Stimulated activated memory B cell treated with anti-CD40 and anti-IgM and Interleukin-4, amounts not matched to agents 10 μg/mL and 1 μg/mL and 100 μg/mL, for 72 hours (primary cell): ENCODE results near the gene SP7.
"Not testable (repeated sequence)": the region's sequence is repeated elsewhere in the genome, so short reads cannot be mapped to it uniquely, and the experiment has no call there.

Source experiments
- ATAC-seq: fragments of 150-1000 bp; cut with Tn5 transposase; 2 replicates; pipeline ENCODE4 v1.10.0; 2021
- H3K27ac Mint-ChIP-seq: one replicate; pipeline ENCODE4 v1.8.0; 2022; ENCODE audit warnings: mild to moderate bottlenecking, mixed read lengths
- H3K27me3 Mint-ChIP-seq: one replicate; pipeline ENCODE4 v1.8.0; 2022; ENCODE audit warnings: mixed read lengths
- H3K36me3 Mint-ChIP-seq: one replicate; pipeline ENCODE4 v1.8.0; 2022; ENCODE audit warnings: mixed read lengths
- H3K4me1 Mint-ChIP-seq: one replicate; pipeline ENCODE4 v1.8.0; 2022; ENCODE audit warnings: mixed read lengths
- H3K4me3 Mint-ChIP-seq: one replicate; pipeline ENCODE4 v1.8.0; 2022; ENCODE audit warnings: mild to moderate bottlenecking, moderate library complexity, mixed read lengths
- H3K9me3 Mint-ChIP-seq: one replicate; pipeline ENCODE4 v1.8.0; 2022; ENCODE audit warnings: mixed read lengths

Gene SP7

GRCh38 chr12:53306826-53307225 lies 29.3 kb downstream of the SP7 start:
- H3K27me3 Mint-ChIP-seq: no peaks in the 10 kb centered on the region
- H3K9me3 Mint-ChIP-seq: no peaks in the 10 kb centered on the region
- peaks cover 19% of the 10 kb centered on the region for H3K4me1 Mint-ChIP-seq
- H3K27ac Mint-ChIP-seq: peak overlapping the region; percentile 46
- peaks cover 62% of the 10 kb centered on the region for H3K36me3 Mint-ChIP-seq
- ATAC-seq: no peak
- no peak overlapping the region for H3K4me3 Mint-ChIP-seq

GRCh38 chr12:53302903-53303302 lies 33.3 kb downstream of the SP7 start:
- H3K9me3 Mint-ChIP-seq: no peaks in the 10 kb centered on the region
- peak overlapping the region; percentile 89 for H3K27ac Mint-ChIP-seq
- ATAC-seq: no peak
- no peaks in the 10 kb centered on the region for H3K27me3 Mint-ChIP-seq
- peaks cover 73% of the 10 kb centered on the region for H3K36me3 Mint-ChIP-seq
- H3K4me3 Mint-ChIP-seq: peak overlapping the region; percentile 24
- H3K4me1 Mint-ChIP-seq: peaks cover 56% of the 10 kb centered on the region

GRCh38 chr12:53300187-53300586 lies 36.0 kb downstream of the SP7 start:
- Mint-ChIP-seq H3K4me3 (peak overlapping the region; percentile 88), H3K27ac (peak overlapping the region; percentile 89), H3K9me3 (no peaks in the 10 kb centered on the region), H3K27me3 (no peaks in the 10 kb centered on the region), H3K4me1 (peaks cover 74% of the 10 kb centered on the region), H3K36me3 (peaks cover 53% of the 10 kb centered on the region)
- no peak for ATAC-seq

GRCh38 chr12:53299454-53300180 lies 36.5 kb downstream of the SP7 start, which contains the start of gene MYG1:
MYG1 (plus strand) TSS chr12:53299695; CDS start chr12:53299738, 43 bp downstream.
- Mint-ChIP-seq H3K27ac (peak within 1 kb of the TSS; percentile 89), H3K4me1 (peaks cover 80% of the 10 kb centered on the region), H3K36me3 (peaks cover 53% of the 10 kb centered on the region), H3K9me3 (no peaks in the 10 kb centered on the region), H3K27me3 (no peaks in the 10 kb centered on the region), H3K4me3 (peak within 1 kb of the TSS; percentile 88)
- peak; percentile 87 for ATAC-seq

GRCh38 chr12:53299101-53299453 lies 37.1 kb downstream of the SP7 start:
- peak overlapping the region; percentile 89 for H3K27ac Mint-ChIP-seq
- no peaks in the 10 kb centered on the region for H3K27me3 Mint-ChIP-seq
- no peaks in the 10 kb centered on the region for H3K9me3 Mint-ChIP-seq
- H3K4me3 Mint-ChIP-seq: peak overlapping the region; percentile 88
- peaks cover 80% of the 10 kb centered on the region for H3K4me1 Mint-ChIP-seq
- peak; percentile 69 for ATAC-seq
- peaks cover 53% of the 10 kb centered on the region for H3K36me3 Mint-ChIP-seq

- no peak overlapping the region for H3K4me3 Mint-ChIP-seq
- H3K27me3 Mint-ChIP-seq: no peaks in the 10 kb centered on the region
- H3K27ac Mint-ChIP-seq: peak overlapping the region; percentile 89
- no peak for ATAC-seq
- peaks cover 60% of the 10 kb centered on the region for H3K36me3 Mint-ChIP-seq
- H3K9me3 Mint-ChIP-seq: no peaks in the 10 kb centered on the region
- H3K4me1 Mint-ChIP-seq: peaks cover 78% of the 10 kb centered on the region
These were observed 38.0 kb downstream of the SP7 start for GRCh38 chr12:53298164-53298563.

GRCh38 chr12:53297106-53297505 lies 39.0 kb downstream of the SP7 start:
- H3K27me3 Mint-ChIP-seq, ATAC-seq, H3K9me3 Mint-ChIP-seq: not testable (repeated sequence)
- H3K4me3 Mint-ChIP-seq: peak overlapping the region; percentile 97
- peaks cover 55% of the 10 kb centered on the region for H3K36me3 Mint-ChIP-seq
- H3K27ac Mint-ChIP-seq: peak overlapping the region; percentile 89
- peaks cover 68% of the 10 kb centered on the region for H3K4me1 Mint-ChIP-seq

- Mint-ChIP-seq H3K27me3 (no peaks in the 10 kb centered on the region), H3K36me3 (peaks cover 51% of the 10 kb centered on the region)
These were observed 40.3 kb downstream of the SP7 start for GRCh38 chr12:53295891-53296219.

GRCh38 chr12:53295070-53295890 lies 40.9 kb downstream of the SP7 start, which contains the start of gene PFDN5:
PFDN5 (plus strand) TSS chr12:53295542; CDS start chr12:53295568, 26 bp downstream.
- Mint-ChIP-seq H3K4me3 (peak within 1 kb of the TSS; percentile 97), H3K27me3 (no peaks in the 10 kb centered on the region), H3K9me3 (no peaks in the 10 kb centered on the region), H3K4me1 (peaks cover 50% of the 10 kb centered on the region), H3K36me3 (peaks cover 46% of the 10 kb centered on the region), H3K27ac (peak within 1 kb of the TSS; percentile 89)
- ATAC-seq: peak; percentile 94

More at GRCh38 chr12:53295891-53296219, 40.3 kb downstream of the SP7 start:
- no peak for ATAC-seq
- Mint-ChIP-seq H3K4me3 (peak overlapping the region; percentile 97), H3K9me3 (no peaks in the 10 kb centered on the region), H3K4me1 (peaks cover 56% of the 10 kb centered on the region), H3K27ac (peak overlapping the region; percentile 89)

GRCh38 chr12:53292426-53292825 lies 43.7 kb downstream of the SP7 start:
- no peak overlapping the region for H3K4me3 Mint-ChIP-seq
- H3K27ac Mint-ChIP-seq: no peak overlapping the region
- no peaks in the 10 kb centered on the region for H3K9me3 Mint-ChIP-seq
- peaks cover 31% of the 10 kb centered on the region for H3K4me1 Mint-ChIP-seq
- no peaks in the 10 kb centered on the region for H3K27me3 Mint-ChIP-seq
- no peak for ATAC-seq
- peaks cover 44% of the 10 kb centered on the region for H3K36me3 Mint-ChIP-seq

- no peaks in the 10 kb centered on the region for H3K27me3 Mint-ChIP-seq
- no peak for ATAC-seq
- peaks cover 42% of the 10 kb centered on the region for H3K36me3 Mint-ChIP-seq
- H3K4me3 Mint-ChIP-seq: no peak overlapping the region
- H3K27ac Mint-ChIP-seq: no peak overlapping the region
- no peaks in the 10 kb centered on the region for H3K9me3 Mint-ChIP-seq
- H3K4me1 Mint-ChIP-seq: peaks cover 21% of the 10 kb centered on the region
These were observed 45.5 kb downstream of the SP7 start for GRCh38 chr12:53290661-53291060.

- Mint-ChIP-seq H3K4me3 (no peak overlapping the region), H3K36me3 (peaks cover 42% of the 10 kb centered on the region), H3K27ac (no peak overlapping the region), H3K4me1 (peaks cover 18% of the 10 kb centered on the region), H3K9me3 (no peaks in the 10 kb centered on the region), H3K27me3 (no peaks in the 10 kb centered on the region)
- ATAC-seq: no peak
These were observed 46.3 kb downstream of the SP7 start for GRCh38 chr12:53289891-53290290.

- Mint-ChIP-seq H3K27me3 (no peaks in the 10 kb centered on the region), H3K4me1 (peaks cover 15% of the 10 kb centered on the region), H3K9me3 (no peaks in the 10 kb centered on the region), H3K36me3 (peaks cover 42% of the 10 kb centered on the region), H3K4me3 (no peak overlapping the region), H3K27ac (peak overlapping the region; percentile 66)
- no peak for ATAC-seq
These were observed 47.8 kb downstream of the SP7 start for GRCh38 chr12:53288322-53288721.

- no peak overlapping the region for H3K4me3 Mint-ChIP-seq
- H3K27me3 Mint-ChIP-seq: no peaks in the 10 kb centered on the region
- peak overlapping the region; percentile 66 for H3K27ac Mint-ChIP-seq
- peak; percentile 89 for ATAC-seq
- H3K4me1 Mint-ChIP-seq: peaks cover 15% of the 10 kb centered on the region
- no peaks in the 10 kb centered on the region for H3K9me3 Mint-ChIP-seq
- H3K36me3 Mint-ChIP-seq: peaks cover 42% of the 10 kb centered on the region
These were observed 48.4 kb downstream of the SP7 start for GRCh38 chr12:53287741-53288216.

- ATAC-seq: no peak
- H3K27ac Mint-ChIP-seq: peak overlapping the region; percentile 9
These were observed 49.7 kb downstream of the SP7 start for GRCh38 chr12:53286448-53286847.

More at GRCh38 chr12:53286448-53286847, 49.7 kb downstream of the SP7 start:
- Mint-ChIP-seq H3K4me1 (peaks cover 15% of the 10 kb centered on the region), H3K9me3 (no peaks in the 10 kb centered on the region), H3K4me3 (no peak overlapping the region), H3K27me3 (no peaks in the 10 kb centered on the region), H3K36me3 (peaks cover 42% of the 10 kb centered on the region)
